Upper lobe of left lung (tissue), 4 donors: ENCODE data around the gene INTS14.

Experiments
- CTCF ChIP-seq, 6 experiments: fragments of 450-650 bp in 4 of 6; fragments of 200-600 bp in 2 of 6; sonication (generic) in 2 of 6; IDR thresholded peaks; one replicate each; pipeline ENCODE4 v1.5.1; 2016 to 2019; ENCODE audit warnings: antibody characterized with exemption in 6 of 6
- EP300 ChIP-seq, 4 donors: sonication (generic); formaldehyde crosslinking; IDR thresholded peaks; one replicate each; pipeline ENCODE4 v1.5.1; 2017; ENCODE audit warnings: antibody characterized with exemption in 4 of 4, control low read depth in 2 of 4
- POLR2A ChIP-seq, 4 donors: fragments of 450-650 bp; IDR thresholded peaks; one replicate each; pipeline ENCODE4 v1.5.1; 2016 to 2017; ENCODE audit warnings: antibody characterized with exemption in 4 of 4, mild to moderate bottlenecking in 2 of 4
- POLR2AphosphoS5 ChIP-seq, 2 donors: sonication (generic); formaldehyde crosslinking; IDR thresholded peaks; one replicate each; pipeline ENCODE4 v1.5.1; 2017; ENCODE audit warnings: antibody characterized with exemption in 2 of 2

GRCh38 chr15:65620833-65621232 lies 9.9 kb upstream of the INTS14 start:
- TF ChIP-seq EP300 (IDR thresholded peaks at IDR 0.05): no peak
- TF ChIP-seq POLR2A (IDR thresholded peaks at IDR 0.05): no peak
- no peak for TF ChIP-seq CTCF (IDR thresholded peaks at IDR 0.05)
- TF ChIP-seq POLR2AphosphoS5 (IDR thresholded peaks at IDR 0.05): no peak
